GM12875 (cell line): Measurements from ENCODE around the gene DNAJC17.

Experiments used
- H3K4me3 ChIP-seq: one replicate; pipeline ENCODE4 v1.5.1; 2011; ENCODE audit warnings: low read depth, low read length, control low read depth
- TF ChIP-seq, protein P1 (sequence below): IDR thresholded peaks from 2 replicates; pipeline ENCODE4 v1.5.1; 2011; ENCODE audit warnings: low read depth, mild to moderate bottlenecking, control low read depth, inconsistent platforms, low read length, moderate library complexity, borderline replicate concordance; ENCODE audit not compliant: insufficient read depth

DNAJC17 gene

DNA sequence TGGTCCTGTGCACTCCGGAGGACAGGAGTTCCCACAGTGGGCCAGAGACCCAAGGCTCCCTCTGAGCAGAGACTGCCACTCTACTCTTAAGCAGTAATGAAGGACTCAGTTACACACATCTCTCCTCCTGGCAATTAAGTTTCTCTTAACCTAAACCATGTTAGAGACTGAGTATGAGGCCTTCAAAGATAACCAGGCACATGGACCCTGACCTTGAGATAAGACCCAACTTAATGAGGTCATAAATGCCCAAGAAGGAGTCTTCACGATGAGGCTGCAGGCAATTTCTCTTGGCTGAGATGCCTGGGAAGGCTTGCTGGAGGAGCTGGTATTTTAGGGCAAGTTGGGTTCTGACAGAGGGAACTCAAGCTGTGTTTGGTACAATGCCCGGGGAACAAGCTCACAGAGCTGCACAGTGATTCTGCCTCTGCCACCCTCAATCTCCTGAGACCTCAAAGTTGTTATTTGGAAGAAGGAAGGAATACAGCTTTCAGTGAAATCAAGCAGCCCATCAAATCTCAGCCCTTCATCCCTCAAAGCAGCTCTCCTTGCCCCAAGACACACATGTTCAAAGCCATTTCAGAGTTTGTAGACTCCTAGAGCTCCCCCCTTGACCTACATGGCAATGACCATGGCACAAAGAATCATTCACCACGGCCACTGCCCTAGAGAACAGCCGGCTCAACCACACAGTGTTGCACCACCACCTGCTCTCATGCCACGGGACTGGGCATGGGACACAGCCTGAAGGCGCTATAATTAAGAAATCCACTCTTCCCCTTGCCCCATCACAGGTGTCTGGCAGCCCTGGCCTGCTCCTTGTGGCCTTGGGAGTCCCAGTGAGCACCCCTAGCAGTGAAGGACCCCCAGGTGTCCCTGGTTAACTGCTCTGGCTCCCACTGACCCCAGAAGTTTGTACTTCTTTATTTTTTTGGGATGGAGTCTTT lies 59.3 kb downstream of the DNAJC17 start:
- H3K4me3 ChIP-seq: no peak overlapping the region
- TF ChIP-seq, protein P1, sequence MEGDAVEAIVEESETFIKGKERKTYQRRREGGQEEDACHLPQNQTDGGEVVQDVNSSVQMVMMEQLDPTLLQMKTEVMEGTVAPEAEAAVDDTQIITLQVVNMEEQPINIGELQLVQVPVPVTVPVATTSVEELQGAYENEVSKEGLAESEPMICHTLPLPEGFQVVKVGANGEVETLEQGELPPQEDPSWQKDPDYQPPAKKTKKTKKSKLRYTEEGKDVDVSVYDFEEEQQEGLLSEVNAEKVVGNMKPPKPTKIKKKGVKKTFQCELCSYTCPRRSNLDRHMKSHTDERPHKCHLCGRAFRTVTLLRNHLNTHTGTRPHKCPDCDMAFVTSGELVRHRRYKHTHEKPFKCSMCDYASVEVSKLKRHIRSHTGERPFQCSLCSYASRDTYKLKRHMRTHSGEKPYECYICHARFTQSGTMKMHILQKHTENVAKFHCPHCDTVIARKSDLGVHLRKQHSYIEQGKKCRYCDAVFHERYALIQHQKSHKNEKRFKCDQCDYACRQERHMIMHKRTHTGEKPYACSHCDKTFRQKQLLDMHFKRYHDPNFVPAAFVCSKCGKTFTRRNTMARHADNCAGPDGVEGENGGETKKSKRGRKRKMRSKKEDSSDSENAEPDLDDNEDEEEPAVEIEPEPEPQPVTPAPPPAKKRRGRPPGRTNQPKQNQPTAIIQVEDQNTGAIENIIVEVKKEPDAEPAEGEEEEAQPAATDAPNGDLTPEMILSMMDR: no peak

DNA sequence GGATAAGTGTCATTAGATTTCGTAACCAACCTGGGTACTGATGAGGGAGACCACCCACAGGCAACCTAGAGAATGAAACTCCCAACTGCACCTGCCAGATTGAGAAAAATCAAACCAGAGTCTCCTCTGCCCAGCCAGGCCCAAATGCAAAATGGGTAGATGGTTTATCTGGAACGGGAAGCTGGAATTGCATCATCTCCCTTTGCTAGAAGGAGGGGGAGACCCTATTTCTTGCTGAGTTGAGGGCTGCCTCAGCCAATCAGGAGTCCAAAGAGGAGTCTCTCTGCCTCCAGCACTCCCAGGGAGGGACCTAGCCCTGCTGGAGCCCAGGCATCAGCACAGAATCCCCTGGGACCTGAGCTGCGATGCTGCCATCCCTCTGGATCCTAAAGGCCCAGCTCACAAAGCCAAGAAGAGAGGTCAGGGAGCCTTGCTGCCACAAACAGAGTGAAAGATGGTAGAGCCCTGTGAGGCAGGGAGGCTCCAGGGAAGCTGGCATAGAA lies 60.3 kb downstream of the DNAJC17 start:
- TF ChIP-seq, protein P1: no peak
- H3K4me3 ChIP-seq: no peak overlapping the region

DNA sequence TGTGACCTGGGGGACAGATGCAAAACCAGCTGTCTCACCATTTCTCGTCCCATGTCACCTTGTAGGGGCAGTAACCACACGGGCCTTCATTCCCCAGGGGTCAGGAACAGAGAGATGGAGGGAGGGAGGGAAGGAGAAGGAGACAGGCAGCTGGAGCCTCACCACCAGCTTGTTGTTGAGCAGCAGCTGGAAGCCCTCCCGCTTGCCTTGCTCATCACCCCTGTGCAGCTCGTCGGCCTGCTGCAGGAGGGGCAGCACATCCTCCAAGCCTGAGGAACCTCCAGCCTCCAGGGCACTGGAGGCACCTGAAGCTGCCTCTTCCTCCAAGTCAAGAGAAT lies 62.5 kb downstream of the DNAJC17 start:
- H3K4me3 ChIP-seq: no peak overlapping the region
- TF ChIP-seq, protein P1: no peak

DNA sequence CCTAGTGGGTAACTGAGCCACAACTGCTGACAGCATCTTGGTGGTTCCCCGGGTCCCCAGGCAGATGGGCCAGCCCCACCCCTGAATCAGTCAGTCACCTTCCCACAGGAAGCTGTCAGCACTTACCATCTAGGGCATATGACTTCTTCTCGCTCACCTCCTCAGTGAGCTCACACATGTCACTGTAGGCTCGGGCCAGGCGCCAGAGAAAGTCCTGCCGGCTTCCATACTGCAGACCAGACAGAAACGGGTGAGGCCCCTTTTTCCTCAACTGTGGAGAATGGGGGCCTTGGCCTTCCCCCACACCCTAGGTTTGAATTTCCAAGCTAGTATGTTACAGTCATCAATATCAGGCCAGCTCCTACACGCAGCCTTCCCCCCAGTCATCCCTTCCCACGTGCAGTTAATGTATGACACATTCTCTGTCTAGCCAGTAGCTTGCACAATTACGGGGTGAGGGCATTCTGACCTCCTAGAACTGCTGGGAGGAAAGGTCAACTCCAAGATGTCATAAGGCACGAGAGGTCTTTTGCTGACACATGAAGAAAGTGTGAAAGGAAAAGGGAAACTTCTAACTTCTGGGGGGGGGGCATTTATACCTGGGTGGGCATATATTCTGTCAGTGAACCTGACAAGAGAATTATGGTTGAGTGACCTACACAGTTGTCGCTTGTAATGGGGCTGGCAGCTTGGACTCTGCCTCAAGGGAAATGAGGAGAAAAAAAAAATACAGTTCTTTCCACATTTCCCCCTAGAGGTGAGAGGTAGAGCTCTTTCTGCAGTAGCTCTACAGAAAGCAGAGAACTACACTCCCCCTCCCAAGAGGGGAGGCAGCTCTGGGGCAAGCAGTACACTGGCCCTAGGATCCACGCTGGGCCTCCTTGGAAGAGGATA lies 63.1 kb downstream of the DNAJC17 start:
- no peak overlapping the region for H3K4me3 ChIP-seq

DNA sequence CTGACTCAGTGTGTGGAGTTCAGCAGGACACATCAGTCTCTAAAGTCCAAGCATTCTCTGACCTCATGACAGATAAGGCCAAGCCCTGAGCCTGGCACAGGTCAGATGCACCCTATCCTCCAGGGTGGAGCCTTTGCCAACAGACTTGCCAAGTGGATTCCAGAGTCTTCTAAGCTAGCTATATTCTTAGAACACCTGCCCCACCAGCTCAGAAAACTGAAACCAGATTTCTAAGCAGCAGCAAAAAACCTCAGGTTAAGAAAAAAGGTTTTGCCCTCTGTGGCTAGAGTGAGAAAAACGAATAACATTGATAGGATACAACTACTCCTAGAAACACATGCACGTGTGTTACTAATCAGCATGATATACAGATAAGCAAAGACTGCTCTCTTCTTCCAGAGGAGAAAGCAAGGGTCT lies 63.8 kb downstream of the DNAJC17 start:
- no peak overlapping the region for H3K4me3 ChIP-seq
- TF ChIP-seq, protein P1: no peak

More for the DNA sequence above, 63.1 kb downstream of the DNAJC17 start:
- TF ChIP-seq, protein P1: 0 out of 2 replicates have a peak, but pooled peaks have one; percentile 2

DNA sequence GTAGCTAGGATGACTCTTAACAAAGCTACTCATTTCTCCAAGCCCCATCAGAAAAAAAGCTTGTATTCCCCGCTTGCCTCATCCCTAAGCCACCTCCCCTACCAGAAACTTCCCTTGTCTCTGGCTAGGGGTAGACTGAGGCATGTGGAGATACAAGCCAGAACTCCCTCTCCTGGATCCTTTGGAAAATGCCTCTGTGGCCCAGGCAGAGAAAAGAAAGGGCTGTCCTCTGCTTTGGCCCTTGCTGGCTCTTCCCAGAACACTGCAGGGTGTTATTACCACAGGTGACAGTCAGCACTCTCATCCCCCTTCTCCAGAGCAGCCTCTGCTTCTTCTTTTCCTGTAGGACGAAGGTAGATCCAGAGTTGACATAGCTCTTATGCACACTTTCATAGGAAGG lies 67.4 kb downstream of the DNAJC17 start:
- H3K4me3 ChIP-seq: no peak overlapping the region

More for the DNA sequence above, 67.4 kb downstream of the DNAJC17 start:
- TF ChIP-seq, protein P1: no peak
